GM18870 (cell line): Measurements from ENCODE around the gene LRPAP1.

Experiments used
- ATAC-seq: cut with Tn5 transposase; IDR thresholded peaks from one replicate; pipeline ENCODE4 v1.9.1; 2021; ENCODE audit warnings: moderate library complexity; ENCODE audit not compliant: unreplicated experiment

LRPAP1 gene

DNA sequence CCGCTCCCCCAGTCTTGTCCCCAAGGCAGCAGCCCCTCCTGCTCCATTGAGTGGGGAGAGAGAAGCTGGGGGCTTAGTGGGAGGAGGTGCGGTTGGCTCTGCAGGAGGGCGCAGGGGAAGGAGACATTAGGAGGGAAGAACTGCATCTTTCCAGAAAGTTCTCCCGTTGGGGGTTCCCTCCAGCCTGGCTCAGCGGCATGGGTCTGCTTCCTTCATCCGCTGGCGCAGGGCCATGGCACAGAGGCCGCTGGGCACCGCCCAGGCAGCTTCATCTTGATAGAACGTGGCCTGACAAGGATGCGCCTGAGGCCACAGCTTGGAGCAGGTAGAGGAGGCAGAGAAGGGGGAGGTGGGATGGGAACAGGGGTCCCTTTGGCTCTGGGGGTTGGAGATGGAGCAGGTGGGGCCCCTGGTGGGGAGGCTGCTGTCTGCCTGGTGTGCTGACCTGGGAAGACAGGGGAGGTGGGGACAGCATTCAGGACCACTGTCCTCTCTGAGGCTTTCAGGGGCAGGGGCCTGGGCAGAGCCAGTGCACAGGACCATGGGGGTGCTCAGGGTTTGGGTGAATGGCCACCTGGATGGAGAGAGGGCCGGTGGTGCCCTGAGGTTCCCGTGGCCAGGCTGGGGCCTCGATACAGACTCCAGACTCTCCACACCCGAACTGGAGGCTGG is 57.0 kb downstream of the LRPAP1 start:
- ATAC-seq, result no peak

DNA sequence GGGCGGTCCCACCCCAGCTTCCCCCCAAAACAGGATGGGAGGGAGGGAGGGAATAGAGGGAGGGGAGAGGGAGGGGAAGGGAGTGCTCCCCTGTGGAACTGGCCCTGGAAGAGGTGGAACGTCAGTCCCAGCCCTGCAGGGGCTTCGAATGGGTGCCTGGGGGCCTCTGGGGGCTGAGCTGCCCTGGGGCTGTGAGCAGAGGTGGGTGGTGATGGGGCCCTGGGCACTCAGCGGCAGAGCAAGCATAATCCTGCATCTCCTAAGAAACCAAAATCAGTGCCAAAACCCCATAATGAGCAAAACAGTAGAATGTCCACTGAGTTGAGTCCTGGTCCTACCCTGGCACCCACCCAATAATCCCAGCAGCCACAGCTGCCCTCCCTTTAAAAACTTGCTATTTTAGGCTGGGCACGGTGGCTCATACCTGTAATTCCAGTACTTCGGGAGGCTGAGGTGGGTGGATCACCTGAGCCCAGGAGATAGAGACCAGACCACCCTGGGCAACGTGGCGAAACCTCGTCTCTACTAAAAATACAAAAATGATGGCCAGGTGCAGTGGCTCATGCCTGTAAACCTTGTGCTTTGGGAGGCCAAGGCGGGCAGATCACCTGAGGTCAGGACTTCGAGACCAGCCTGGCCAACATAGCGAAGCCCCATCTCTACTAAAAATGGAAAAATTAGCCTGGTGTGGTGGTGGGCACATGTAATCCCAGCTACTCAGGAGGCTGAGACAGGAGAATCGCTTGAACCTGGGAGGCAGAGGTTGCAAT is 58.0 kb downstream of the LRPAP1 start:
- no peak for ATAC-seq

DNA sequence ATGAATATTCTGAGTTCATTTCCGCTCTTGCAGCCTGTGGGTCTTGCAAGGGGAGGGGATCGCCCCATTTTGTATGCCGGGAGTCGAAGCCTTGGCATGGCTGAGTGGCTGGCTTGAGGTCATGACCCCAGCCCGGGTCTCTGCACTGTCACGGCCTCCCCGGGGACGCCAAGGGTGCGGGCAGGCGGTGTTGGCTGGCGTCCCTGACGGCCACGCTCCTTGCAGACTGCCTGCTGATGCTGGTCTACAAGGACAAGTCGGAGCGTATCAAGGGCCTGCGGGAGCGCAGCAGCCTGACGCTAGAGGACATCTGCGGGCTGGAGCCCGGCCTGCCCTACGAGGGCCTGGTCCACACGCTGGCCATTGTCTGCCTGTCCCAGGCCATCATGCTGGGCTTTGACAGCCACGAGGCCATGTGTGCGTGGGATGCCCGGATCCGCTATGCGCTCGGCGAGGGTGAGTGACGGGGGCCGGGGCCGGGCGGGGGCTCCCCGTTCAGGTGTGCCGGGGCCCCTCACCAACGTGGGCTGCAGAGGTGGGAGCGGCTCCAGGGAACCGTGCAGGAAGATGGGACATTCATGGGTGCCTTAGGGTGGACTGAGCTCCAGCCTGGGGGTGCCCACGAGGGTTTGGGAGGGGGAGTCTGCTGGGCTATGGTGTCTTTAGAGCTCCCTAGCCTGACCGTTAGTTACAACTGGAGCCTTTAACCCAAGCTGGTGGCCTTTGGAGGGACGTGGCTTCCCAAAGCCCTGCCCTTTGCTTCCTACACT is 58.9 kb downstream of the LRPAP1 start:
- ATAC-seq, result no peak

- ATAC-seq, result no peak
Observed at GRCh38 chr4:3472411-3473141, 59.6 kb downstream of the LRPAP1 start.

GRCh38 chr4:3471886-3472285 is 60.3 kb downstream of the LRPAP1 start:
- ATAC-seq, result no peak

GRCh38 chr4:3471098-3471760 is 61.0 kb downstream of the LRPAP1 start:
- no peak for ATAC-seq

- ATAC-seq, result no peak
Observed at GRCh38 chr4:3470244-3471097, 61.8 kb downstream of the LRPAP1 start.

DNA sequence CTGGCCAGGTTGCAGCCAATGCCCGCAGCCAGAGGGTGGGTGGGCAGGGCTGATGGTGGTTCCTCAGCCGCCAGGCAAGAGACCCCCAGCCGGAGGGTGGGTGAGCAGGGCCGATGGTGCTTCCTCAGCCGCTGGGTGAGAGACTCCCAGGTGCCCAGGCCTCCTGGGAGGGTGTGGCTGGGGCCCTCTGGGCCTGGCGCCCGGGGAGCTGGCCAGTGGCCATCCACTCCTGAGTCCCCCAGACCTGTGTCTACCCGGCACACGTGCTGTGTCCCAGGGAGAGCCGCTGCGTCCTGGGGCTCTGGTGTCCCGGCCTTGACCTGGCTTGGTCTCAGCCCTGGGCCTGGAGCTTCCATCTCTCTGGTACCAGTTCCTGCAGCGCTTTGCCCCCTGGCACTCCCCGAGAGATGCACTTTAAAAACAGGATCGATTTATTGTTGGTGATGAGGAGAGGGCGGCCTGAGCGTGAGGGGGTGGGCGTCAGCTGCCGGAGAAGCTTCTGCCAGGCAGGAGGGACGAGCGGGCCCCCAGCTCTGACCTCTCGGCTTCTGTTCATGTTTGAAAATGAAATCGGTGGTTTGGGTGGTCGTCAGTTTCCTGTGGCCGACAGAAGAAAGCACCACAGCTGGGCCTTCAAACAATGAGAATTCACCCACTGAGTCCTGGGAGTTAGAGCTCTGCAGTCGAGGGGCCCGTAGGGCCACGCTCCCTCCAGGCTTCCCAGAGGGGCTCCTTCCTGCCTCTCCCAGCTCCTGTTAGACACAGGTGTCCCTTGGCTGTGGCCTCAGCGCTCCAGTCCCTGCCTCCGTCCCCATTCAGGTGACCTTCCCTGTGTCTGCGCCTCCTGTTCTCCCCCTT is 62.6 kb downstream of the LRPAP1 start:
- no peak for ATAC-seq

DNA sequence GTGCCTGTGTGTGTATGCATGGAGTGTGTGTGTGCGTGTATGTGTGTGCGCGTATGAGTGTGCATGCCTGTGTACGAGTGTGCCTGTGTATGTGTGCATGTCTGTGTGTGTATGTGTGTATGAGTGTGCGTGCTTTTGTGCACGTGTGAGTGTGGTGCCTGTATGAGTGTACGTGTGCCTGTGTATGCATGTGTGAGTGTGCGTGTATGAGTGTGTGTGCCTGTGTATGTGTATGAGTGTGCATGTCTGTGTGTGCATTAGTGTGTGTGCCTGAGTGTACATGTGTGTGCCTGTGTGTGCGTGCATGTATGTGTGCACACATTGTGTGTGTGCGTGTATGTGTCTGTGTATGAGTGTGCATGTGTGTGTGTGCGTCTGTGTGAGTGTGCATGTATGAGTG is 63.4 kb downstream of the LRPAP1 start:
- no peak for ATAC-seq

DNA sequence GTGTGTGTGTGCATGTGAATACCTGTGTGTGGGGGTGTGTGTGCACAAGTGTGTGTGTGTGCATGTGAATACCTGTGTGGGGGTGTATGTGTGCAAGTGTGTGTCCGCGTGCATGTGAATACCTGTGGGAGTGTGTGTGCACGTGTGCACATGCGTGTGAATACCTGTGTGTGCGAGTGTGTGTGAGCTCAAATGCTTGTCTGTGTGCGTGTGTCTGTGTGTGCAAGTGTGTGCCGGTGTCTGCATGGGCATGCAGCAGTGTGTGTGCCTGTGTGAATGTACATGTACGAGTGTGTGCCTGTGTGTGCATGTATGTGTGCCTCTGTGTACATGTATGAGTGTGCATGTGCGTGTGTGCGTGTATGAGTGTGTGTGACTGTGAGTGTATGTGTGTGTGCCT is 64.1 kb downstream of the LRPAP1 start:
- no peak for ATAC-seq

DNA sequence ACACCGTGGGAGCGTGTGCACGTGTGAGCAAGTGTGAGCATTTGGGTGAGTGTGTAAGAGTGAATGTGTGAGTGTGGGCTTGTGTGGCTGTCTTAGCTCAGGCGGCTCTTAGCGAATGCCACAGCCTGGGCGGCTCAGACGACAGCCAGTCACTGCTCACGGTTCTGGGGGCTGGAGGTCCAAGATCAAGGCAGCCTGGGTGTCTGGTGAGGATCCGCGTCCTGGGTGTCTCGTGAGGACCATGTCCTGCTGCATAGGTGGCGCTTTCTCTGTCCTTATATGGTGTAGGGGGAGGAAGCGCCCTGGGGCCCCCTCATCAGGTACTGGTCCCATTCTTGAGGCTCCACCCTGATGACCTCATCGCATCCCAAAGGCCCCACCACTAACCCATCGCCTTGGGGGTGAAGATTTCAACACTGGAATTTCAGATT is 64.6 kb downstream of the LRPAP1 start:
- ATAC-seq, result no peak

- no peak for ATAC-seq
Observed at GRCh38 chr4:3466691-3467600, 65.3 kb downstream of the LRPAP1 start.

GRCh38 chr4:3465698-3466671 is 66.2 kb downstream of the LRPAP1 start:
- no peak for ATAC-seq

DNA sequence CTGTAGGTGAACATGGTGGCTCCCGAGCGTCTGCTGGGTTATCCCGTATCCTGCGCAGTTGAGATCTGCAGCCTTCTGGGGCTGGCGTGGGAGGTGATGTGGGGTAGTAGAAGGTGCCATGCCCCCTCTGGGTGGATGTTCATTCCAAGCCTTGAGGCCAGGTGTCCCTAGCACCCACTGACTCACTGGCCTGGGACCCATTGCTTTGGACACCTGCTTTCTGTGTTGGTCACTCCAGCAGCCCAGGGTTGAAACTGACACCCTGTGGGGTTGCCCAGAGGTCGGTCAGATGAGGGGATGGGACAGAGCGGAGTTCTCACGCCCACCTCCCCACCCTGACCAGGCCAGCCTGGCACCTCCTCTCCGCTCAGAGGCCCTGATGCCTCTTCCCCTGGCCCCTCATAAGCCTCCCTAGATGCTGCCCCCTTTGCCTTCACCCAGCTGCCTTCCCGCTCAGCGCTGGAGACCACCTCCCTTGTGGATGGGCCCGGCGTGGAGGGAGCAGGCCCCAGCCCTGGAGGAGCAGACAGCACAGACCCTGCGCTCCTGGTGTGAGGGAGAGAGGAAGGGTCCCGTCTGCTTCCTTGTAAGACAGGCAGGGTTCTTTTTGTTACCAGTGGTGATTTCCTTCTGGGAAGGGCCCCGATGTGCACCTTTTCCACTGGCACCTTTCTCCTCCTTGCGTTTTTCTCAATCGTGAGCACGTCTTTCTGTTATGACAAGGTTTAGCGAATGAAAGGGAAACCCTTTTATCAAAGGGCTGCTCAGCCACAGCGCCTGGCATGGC is 67.1 kb downstream of the LRPAP1 start:
- no peak for ATAC-seq

- no peak for ATAC-seq
Observed at GRCh38 chr4:3464349-3464905, 67.8 kb downstream of the LRPAP1 start.
